CD8-positive, alpha-beta memory T cell (primary cell): ENCODE data around the gene KCNH3. TPM values are rescaled to one million over a fixed set of nuclear protein-coding genes. Genes with fewer than 3 reads are reported as not detected.

ENCODE experiments used
- CTCF ChIA-PET: fragments of 350-600 bp; sonication (Branson Sonifier 250); formaldehyde crosslinking; loops from one replicate; lab custom pipeline; 2021; ENCODE audit warnings: antibody characterized with exemption; lab: Charles Lee
- POLR2A ChIA-PET: fragments of 350-600 bp; sonication (Branson Sonifier 250); formaldehyde crosslinking; loops from one replicate; lab custom pipeline; 2021; ENCODE audit warnings: antibody characterized with exemption; lab: Charles Lee
- DNase-seq, 5 donors: peaks; one replicate each; pipeline versions ENCODE4 v3.0.0 to v3.0.0-alpha.2; 2020 to 2022; ENCODE audit warnings: mixed read lengths in 1 of 5
- H3K27ac ChIP-seq: one replicate; pipeline ENCODE4 v1.7.0; 2013; ENCODE audit warnings: low read depth, mild to moderate bottlenecking, low read length, moderate library complexity
- H3K27me3 ChIP-seq: 2 replicates; pipeline ENCODE4 v1.7.0; 2013; ENCODE audit warnings: low read length, mild to moderate bottlenecking; ENCODE audit not compliant: insufficient read depth, poor library complexity, severe bottlenecking
- H3K36me3 ChIP-seq: 2 replicates; pipeline ENCODE4 v1.7.0; 2013; ENCODE audit warnings: mild to moderate bottlenecking, low read length, moderate library complexity; ENCODE audit not compliant: insufficient read depth
- H3K4me1 ChIP-seq: 2 replicates; pipeline ENCODE4 v1.7.0; 2013; ENCODE audit warnings: mild to moderate bottlenecking, low read length, moderate library complexity; ENCODE audit not compliant: insufficient read depth
- H3K4me3 ChIP-seq: 2 replicates; pipeline ENCODE4 v1.7.0; 2013; ENCODE audit warnings: mild to moderate bottlenecking, low read length
- H3K9me3 ChIP-seq: 2 replicates; pipeline ENCODE4 v1.7.0; 2013; ENCODE audit warnings: mild to moderate bottlenecking, low read length
- H3K27ac Mint-ChIP-seq, 8 donors: one replicate each; pipeline ENCODE4 v1.8.0; 2020 to 2021; ENCODE audit warnings: mixed read lengths in 8 of 8, mild to moderate bottlenecking in 6 of 8, inconsistent platforms in 3 of 8, moderate library complexity in 3 of 8
- H3K27me3 Mint-ChIP-seq, 2 donors: one replicate each; pipeline ENCODE4 v1.8.0; 2020 to 2021; ENCODE audit warnings: mixed read lengths in 2 of 2, mild to moderate bottlenecking in 1 of 2, moderate library complexity in 1 of 2
- H3K36me3 Mint-ChIP-seq, 3 donors: one replicate each; pipeline ENCODE4 v1.8.0; 2020 to 2021; ENCODE audit warnings: mixed read lengths in 3 of 3, inconsistent platforms in 1 of 3, mild to moderate bottlenecking in 1 of 3
- H3K4me1 Mint-ChIP-seq, 3 donors: one replicate each; pipeline ENCODE4 v1.8.0; 2020 to 2021; ENCODE audit warnings: mixed read lengths in 3 of 3, inconsistent platforms in 1 of 3, mild to moderate bottlenecking in 1 of 3
- H3K4me3 Mint-ChIP-seq, 7 donors: one replicate each; pipeline ENCODE4 v1.8.0; 2020 to 2021; ENCODE audit warnings: mixed read lengths in 7 of 7, mild to moderate bottlenecking in 6 of 7, moderate library complexity in 4 of 7, inconsistent platforms in 2 of 7
- H3K9me3 Mint-ChIP-seq, 5 donors: one replicate each; pipeline ENCODE4 v1.8.0; 2020 to 2022; ENCODE audit warnings: mixed read lengths in 5 of 5, mild to moderate bottlenecking in 3 of 5, moderate library complexity in 2 of 5, inconsistent platforms in 1 of 5
- polyA plus RNA-seq: library from polyadenylated mRNA; unstranded; fragments of 300-500 nt; fragmentation: Illumina TruSeq; gene quantifications from one replicate; pipeline ENCODE4 v1.2.3, GENCODE V29; 2021
- total RNA-seq, 2 experiments: library from RNA; stranded (reverse); gene quantifications; one replicate each; pipeline ENCODE4 v1.2.3, GENCODE V29; 2021

The KCNH3 gene
- total and polyA plus RNA-seq, 3 experiments from 2014 or later, result 1.4 to 3.1 (median 2.5) TPM

DNA sequence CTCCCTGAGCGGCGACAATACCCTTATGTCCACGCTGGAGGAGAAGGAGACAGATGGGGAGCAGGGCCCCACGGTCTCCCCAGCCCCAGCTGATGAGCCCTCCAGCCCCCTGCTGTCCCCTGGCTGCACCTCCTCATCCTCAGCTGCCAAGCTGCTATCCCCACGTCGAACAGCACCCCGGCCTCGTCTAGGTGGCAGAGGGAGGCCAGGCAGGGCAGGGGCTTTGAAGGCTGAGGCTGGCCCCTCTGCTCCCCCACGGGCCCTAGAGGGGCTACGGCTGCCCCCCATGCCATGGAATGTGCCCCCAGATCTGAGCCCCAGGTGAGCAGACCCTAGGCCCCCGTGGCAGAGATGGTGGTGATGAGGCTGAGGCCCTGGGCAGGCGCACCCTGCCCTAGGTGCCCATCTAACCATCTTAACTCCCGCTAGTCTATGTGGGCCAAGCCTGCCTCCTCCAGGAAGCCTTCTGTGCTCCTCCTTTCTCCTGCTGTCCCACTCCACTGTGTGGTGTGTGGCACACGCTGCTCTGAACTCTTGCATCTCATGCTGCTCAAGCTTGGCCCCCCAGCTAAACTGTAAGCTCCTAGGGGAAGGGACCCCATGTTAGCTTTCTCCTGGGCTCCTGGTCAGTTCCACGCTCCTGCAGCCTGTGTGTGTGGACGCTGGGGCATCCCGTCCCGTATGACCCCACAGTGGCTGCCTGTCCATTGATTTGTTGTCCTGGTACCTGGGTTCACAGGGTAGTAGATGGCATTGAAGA is 17.0 kb downstream of the KCNH3 start:
- peaks cover 5% of the 10 kb centered on the region for H3K4me1 ChIP-seq
- Mint-ChIP-seq H3K4me3 (peak overlapping the region in 1 of 7 donors; percentile 44), H3K36me3 (peaks cover 0 to 40% (median 4%) of the 10 kb centered on the region in 3 donors), H3K27me3 (peaks cover 0 to under 1% of the 10 kb centered on the region in 2 donors), H3K4me1 (peaks cover 6 to 10% (median 7%) of the 10 kb centered on the region in 3 donors), H3K27ac (no peak overlapping the region), H3K9me3 (no peaks in the 10 kb centered on the region)
- H3K27ac ChIP-seq, result no peak overlapping the region
- H3K27me3 ChIP-seq, result no peaks in the 10 kb centered on the region
- CTCF ChIA-PET, result interaction anchor here (1.1 to 2.4 kb wide), 3 partner anchors 11 to 185 kb away, joined by 3 to 10 read pairs (median 4); partner anchors contain the start of genes MCRS1 and TMBIM6
- peaks cover 19% of the 10 kb centered on the region for H3K36me3 ChIP-seq
- H3K9me3 ChIP-seq, result no peaks in the 10 kb centered on the region
- no peak overlapping the region for H3K4me3 ChIP-seq
- POLR2A ChIA-PET, result interaction anchor here (0.5 kb wide), 1 partner anchor 19 kb away, joined by 3 read pairs; no protein-coding TSS in a partner anchor
- DNase-seq, result no peak

DNA sequence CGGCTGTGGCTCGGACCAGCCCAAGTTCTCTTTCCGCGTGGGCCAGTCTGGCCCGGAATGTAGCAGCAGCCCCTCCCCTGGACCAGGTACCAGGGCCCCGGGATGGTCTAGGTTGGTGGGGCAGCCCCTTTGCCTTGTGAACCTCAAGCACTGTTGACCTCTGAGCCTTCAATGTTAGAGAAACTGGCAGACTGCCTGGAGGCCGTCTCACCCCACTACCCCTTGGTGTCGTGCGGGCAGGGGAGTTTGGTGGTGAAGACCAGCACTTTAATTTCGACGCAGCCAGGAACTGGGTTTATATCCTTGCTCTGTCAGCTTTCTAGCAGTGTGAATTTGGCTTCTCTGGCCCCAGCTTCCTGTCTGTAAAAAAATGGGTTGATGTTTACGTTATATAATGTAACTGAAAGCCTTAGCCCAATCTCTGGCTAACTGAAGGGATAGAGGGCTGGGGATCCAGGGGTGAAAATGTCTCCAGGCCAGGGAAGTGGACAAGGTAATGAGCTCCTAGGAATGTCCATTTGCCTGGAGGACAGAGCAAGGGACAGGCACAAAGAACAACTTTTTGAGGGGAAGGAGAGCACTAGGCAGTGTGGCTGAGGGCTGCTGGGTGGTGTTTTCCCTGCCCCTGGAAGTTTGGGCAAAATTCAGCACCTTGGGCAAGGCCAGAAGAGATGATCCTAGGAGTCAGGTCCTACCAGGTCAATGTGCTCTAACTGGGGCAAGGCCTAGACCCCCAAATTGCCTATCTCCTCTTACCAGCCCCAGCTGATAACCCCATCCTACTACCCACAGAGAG is 17.8 kb downstream of the KCNH3 start:
- ChIA-PET CTCF (interaction anchor here (1.1 kb wide), 1 partner anchor 214 kb away, joined by 3 read pairs; no protein-coding TSS in a partner anchor), POLR2A (no interaction called here)
- peak overlapping the region in 1 of 7 donors; percentile 44 for H3K4me3 Mint-ChIP-seq
- H3K27ac Mint-ChIP-seq, result peak overlapping the region in 5 of 8 donors; percentile 1 to 86 (median 38)
- H3K9me3 Mint-ChIP-seq, result no peaks in the 10 kb centered on the region
- no peaks in the 10 kb centered on the region for H3K9me3 ChIP-seq
- H3K36me3 ChIP-seq, result peaks cover 26% of the 10 kb centered on the region
- H3K27me3 ChIP-seq, result no peaks in the 10 kb centered on the region
- H3K27ac ChIP-seq, result no peak overlapping the region
- no peak overlapping the region for H3K4me3 ChIP-seq
- H3K36me3 Mint-ChIP-seq, result peaks cover 0 to 48% (median 7%) of the 10 kb centered on the region in 3 donors
- peaks cover 8 to 14% (median 13%) of the 10 kb centered on the region in 3 donors for H3K4me1 Mint-ChIP-seq
- DNase-seq, result no peak
- peaks cover 5% of the 10 kb centered on the region for H3K4me1 ChIP-seq
- H3K27me3 Mint-ChIP-seq, result no peaks in the 10 kb centered on the region

DNA sequence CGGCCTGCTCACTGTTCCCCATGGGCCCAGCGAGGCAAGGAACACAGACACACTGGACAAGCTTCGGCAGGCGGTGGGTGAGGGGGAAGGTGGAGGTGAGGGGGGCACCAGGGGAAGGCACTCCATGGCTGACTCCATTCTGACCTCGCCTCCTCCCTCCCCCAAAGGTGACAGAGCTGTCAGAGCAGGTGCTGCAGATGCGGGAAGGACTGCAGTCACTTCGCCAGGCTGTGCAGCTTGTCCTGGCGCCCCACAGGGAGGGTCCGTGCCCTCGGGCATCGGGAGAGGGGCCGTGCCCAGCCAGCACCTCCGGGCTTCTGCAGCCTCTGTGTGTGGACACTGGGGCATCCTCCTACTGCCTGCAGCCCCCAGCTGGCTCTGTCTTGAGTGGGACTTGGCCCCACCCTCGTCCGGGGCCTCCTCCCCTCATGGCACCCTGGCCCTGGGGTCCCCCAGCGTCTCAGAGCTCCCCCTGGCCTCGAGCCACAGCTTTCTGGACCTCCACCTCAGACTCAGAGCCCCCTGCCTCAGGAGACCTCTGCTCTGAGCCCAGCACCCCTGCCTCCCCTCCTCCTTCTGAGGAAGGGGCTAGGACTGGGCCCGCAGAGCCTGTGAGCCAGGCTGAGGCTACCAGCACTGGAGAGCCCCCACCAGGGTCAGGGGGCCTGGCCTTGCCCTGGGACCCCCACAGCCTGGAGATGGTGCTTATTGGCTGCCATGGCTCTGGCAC is 18.5 kb downstream of the KCNH3 start:
- no peaks in the 10 kb centered on the region for H3K27me3 Mint-ChIP-seq

DNA sequence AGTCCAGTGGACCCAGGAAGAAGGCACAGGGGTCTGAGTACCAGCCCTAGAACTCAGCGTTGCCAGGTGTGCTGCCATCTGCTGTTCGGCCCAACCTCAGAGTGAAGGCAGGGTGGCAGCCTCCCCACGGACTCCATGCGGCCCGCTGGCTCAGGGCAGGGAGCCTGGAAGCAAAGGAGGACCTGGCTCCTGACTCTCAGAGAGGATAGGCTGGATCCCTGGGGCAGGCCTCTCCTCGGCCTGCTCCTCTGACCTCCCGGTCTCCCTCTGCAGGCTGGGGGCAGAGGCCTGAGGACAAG is 19.0 kb downstream of the KCNH3 start:
- Histone ChIP-seq H3K36me3 (peaks cover 39% of the 10 kb centered on the region), H3K27me3 (no peaks in the 10 kb centered on the region), H3K27ac (no peak overlapping the region), H3K9me3 (no peaks in the 10 kb centered on the region), H3K4me1 (peaks cover 5% of the 10 kb centered on the region), H3K4me3 (no peak overlapping the region)
- ChIA-PET POLR2A (interaction anchor here (1.2 kb wide), 1 partner anchor 19 kb away, joined by 3 read pairs; the partner anchor contains the start of gene KCNH3), CTCF (no interaction called here)
- Mint-ChIP-seq H3K4me1 (peaks cover 11 to 14% (median 13%) of the 10 kb centered on the region in 3 donors), H3K9me3 (no peaks in the 10 kb centered on the region), H3K36me3 (peaks cover 3 to 59% (median 14%) of the 10 kb centered on the region in 3 donors), H3K27me3 (no peaks in the 10 kb centered on the region), H3K4me3 (no peak overlapping the region), H3K27ac (no peak overlapping the region)
- no peak for DNase-seq

More for the DNA sequence above, 18.5 kb downstream of the KCNH3 start:
- Histone ChIP-seq H3K4me3 (no peak overlapping the region), H3K4me1 (peaks cover 5% of the 10 kb centered on the region), H3K9me3 (no peaks in the 10 kb centered on the region), H3K27ac (no peak overlapping the region), H3K27me3 (no peaks in the 10 kb centered on the region), H3K36me3 (peaks cover 34% of the 10 kb centered on the region)
- peaks cover 3 to 54% (median 10%) of the 10 kb centered on the region in 3 donors for H3K36me3 Mint-ChIP-seq
- ChIA-PET POLR2A (interaction anchor here (1.2 kb wide), 1 partner anchor 19 kb away, joined by 3 read pairs; the partner anchor contains the start of gene KCNH3), CTCF (interaction anchor here (1.1 kb wide), 1 partner anchor 215 kb away, joined by 3 read pairs; no protein-coding TSS in a partner anchor)
- H3K4me3 Mint-ChIP-seq, result no peak overlapping the region
- H3K4me1 Mint-ChIP-seq, result peaks cover 11 to 14% (median 13%) of the 10 kb centered on the region in 3 donors
- DNase-seq, result no peak
- no peak overlapping the region for H3K27ac Mint-ChIP-seq
- no peaks in the 10 kb centered on the region for H3K9me3 Mint-ChIP-seq

DNA sequence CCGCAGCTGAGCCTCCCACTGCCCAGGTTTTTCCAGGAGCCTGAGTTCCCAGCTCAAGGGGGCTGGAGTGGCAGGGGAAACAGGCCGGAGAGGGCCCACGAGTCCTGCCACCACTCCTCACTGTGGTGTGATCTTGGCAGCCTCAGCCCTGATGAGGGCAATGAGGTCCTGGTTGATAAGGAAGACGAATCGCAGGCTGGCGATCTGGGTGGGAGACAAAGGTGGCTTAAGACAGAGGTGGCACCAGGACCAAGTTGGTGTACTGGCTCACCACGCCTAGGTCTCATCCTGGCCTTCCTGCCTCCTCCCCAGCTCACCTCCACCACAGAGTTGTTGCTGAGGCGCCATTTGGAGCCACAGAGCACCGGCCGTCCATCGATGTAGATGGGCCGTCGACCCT is 19.7 kb downstream of the KCNH3 start:
- CTCF ChIA-PET, result no interaction called here
- Histone ChIP-seq H3K27ac (no peak overlapping the region), H3K9me3 (no peaks in the 10 kb centered on the region), H3K36me3 (peaks cover 46% of the 10 kb centered on the region), H3K4me3 (no peak overlapping the region), H3K27me3 (no peaks in the 10 kb centered on the region), H3K4me1 (peaks cover 3% of the 10 kb centered on the region)
- Mint-ChIP-seq H3K9me3 (no peaks in the 10 kb centered on the region), H3K4me1 (peaks cover 9 to 11% (median 11%) of the 10 kb centered on the region in 3 donors), H3K27me3 (no peaks in the 10 kb centered on the region), H3K27ac (peak overlapping the region in 1 of 8 donors; percentile 78), H3K4me3 (no peak overlapping the region), H3K36me3 (peaks cover 3 to 66% (median 14%) of the 10 kb centered on the region in 3 donors)
- POLR2A ChIA-PET, result interaction anchor here (1.2 kb wide), 1 partner anchor 20 kb away, joined by 3 read pairs; the partner anchor contains the start of gene KCNH3
- DNase-seq, result no peak

DNA sequence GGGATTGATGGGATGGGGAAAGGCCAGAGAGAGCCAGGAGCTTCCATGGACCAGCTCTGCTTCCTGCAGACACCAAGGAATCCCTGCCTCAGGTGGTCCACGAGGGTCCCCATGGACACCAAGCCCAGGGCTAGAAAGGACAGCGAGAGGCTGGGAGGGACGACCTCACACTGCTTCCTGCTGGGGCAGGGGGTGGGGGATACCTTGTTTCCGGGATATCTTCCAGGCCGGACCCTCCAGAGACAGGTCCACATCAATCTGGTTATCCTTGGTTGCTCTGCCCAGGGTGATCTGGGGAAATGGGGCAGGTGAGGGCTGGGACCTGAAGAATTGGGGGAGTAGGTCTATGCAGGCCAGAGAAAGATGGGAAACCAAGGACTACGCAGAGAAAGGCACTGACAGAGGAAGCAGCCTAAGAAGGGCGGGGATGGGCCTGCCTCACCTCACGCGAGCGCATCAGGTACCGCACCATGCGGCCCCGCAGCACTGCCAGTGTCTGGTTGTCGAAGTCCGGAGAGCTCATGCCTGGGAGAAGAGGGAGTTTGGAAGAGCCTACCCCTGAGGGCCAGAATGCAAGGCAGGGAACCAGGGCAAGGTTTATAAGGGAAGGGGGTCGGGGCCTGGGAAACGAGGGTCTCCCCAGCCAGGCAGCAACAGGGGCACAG is 20.3 kb downstream of the KCNH3 start:
- ChIA-PET POLR2A (interaction anchor here (1.2 kb wide), 1 partner anchor 20 kb away, joined by 3 read pairs; the partner anchor contains the start of gene KCNH3), CTCF (no interaction called here)
- Mint-ChIP-seq H3K27me3 (no peaks in the 10 kb centered on the region), H3K4me3 (no peak overlapping the region), H3K4me1 (peaks cover 12 to 14% (median 14%) of the 10 kb centered on the region in 3 donors), H3K9me3 (no peaks in the 10 kb centered on the region), H3K36me3 (peaks cover 3 to 72% (median 14%) of the 10 kb centered on the region in 3 donors), H3K27ac (no peak overlapping the region)
- H3K36me3 ChIP-seq, result peaks cover 52% of the 10 kb centered on the region
- H3K9me3 ChIP-seq, result no peaks in the 10 kb centered on the region
- no peak overlapping the region for H3K4me3 ChIP-seq
- no peak overlapping the region for H3K27ac ChIP-seq
- H3K27me3 ChIP-seq, result no peaks in the 10 kb centered on the region
- H3K4me1 ChIP-seq, result peaks cover 3% of the 10 kb centered on the region
- DNase-seq, result no peak

DNA sequence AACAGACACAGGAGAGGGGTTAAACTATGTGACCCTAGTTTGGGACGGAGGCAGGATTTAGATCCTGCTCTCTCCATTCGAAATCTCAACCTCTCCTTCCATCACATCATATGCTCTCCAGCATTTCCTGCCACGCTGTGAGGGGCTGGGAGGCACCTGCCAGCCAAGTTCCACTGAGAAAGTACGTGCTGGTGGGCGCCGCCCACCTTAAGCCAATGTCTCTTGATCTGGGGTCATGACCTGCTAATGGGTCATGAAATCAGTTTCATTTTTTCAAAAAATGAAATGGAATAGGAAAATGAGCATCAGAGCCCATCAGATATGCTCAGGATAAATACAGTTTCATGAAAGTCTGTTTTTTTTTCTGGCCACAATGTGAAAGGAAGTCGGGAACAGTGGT is 21.9 kb downstream of the KCNH3 start:
- H3K9me3 Mint-ChIP-seq, result no peaks in the 10 kb centered on the region
- H3K4me3 ChIP-seq, result no peak overlapping the region
- no peaks in the 10 kb centered on the region for H3K9me3 ChIP-seq
- no peak overlapping the region for H3K27ac Mint-ChIP-seq
- H3K4me1 Mint-ChIP-seq, result peaks cover 26 to 29% (median 28%) of the 10 kb centered on the region in 3 donors
- no peak for DNase-seq
- H3K27ac ChIP-seq, result no peak overlapping the region
- H3K36me3 ChIP-seq, result peaks cover 57% of the 10 kb centered on the region
- H3K4me1 ChIP-seq, result peaks cover 18% of the 10 kb centered on the region
- H3K27me3 Mint-ChIP-seq, result no peaks in the 10 kb centered on the region
- POLR2A ChIA-PET, result no interaction called here
- CTCF ChIA-PET, result interaction anchor here (0.9 to 2.4 kb wide), 2 partner anchors 16 to 19 kb away, joined by 3 to 6 read pairs; no protein-coding TSS in a partner anchor
- H3K4me3 Mint-ChIP-seq, result no peak overlapping the region
- H3K36me3 Mint-ChIP-seq, result peaks cover 3 to 86% (median 14%) of the 10 kb centered on the region in 3 donors
- H3K27me3 ChIP-seq, result no peaks in the 10 kb centered on the region
